ENCODE results near the gene GLTPD2. TPM values are rescaled to one million over a fixed set of nuclear protein-coding genes. Genes with fewer than 3 reads are reported as not detected.

GLTPD2 gene
- total RNA-seq, 1 experiment from 2014 or later: not detected

DNA sequence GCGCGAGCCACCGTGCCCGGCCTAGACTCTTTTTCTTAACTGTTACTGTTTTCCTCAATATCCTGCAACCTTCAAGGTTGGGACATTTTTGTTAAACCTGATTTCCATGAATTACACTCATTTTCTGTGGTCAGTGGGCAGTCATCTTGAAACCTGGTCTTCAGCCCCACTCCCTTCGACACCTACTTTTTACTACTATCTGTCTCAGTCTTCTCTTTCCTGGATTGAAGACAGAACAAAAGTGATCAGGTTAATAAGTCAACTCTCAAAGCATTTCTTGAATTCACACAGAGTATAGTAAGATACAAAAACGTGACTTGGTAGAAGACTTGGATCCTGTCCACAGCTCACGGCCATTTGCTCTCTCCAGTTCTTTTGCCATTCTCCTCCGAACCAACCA lies 50.5 kb downstream of the GLTPD2 start:
- intact Hi-C loops (cut with micrococcal nuclease; ENCODE audit: unreplicated experiment): no loop called here
- ChIA-PET POLR2A (no interaction called here), CTCF (no interaction called here)
- DNase-seq (ENCODE audit: low read depth, low spot score): no peak
- no peak overlapping the region for H3K4me3 ChIP-seq (ENCODE audit: low read depth in 2 of 2, low read length in 2 of 2)
- no peak for ATAC-seq
- H3K27me3 ChIP-seq (ENCODE audit: control insufficient read depth, insufficient read depth, low read length): no peaks in the 10 kb centered on the region
- TF ChIP-seq REST (IDR thresholded peaks at IDR 0.05; ENCODE audit: insufficient read depth in 1 of 2, low read depth in 2 of 2, low read length in 1 of 2) (no peak), POLR2AphosphoS5 (IDR thresholded peaks at IDR 0.05; ENCODE audit: low read depth, low read length) (no peak), TCF7L2 (IDR thresholded peaks at IDR 0.05; ENCODE audit: low read depth, low read length) (no peak), SIN3A (IDR thresholded peaks at IDR 0.05; ENCODE audit: borderline replicate concordance, insufficient read depth, low read depth, low read length) (no peak)
- TF ChIP-seq, protein P1, sequence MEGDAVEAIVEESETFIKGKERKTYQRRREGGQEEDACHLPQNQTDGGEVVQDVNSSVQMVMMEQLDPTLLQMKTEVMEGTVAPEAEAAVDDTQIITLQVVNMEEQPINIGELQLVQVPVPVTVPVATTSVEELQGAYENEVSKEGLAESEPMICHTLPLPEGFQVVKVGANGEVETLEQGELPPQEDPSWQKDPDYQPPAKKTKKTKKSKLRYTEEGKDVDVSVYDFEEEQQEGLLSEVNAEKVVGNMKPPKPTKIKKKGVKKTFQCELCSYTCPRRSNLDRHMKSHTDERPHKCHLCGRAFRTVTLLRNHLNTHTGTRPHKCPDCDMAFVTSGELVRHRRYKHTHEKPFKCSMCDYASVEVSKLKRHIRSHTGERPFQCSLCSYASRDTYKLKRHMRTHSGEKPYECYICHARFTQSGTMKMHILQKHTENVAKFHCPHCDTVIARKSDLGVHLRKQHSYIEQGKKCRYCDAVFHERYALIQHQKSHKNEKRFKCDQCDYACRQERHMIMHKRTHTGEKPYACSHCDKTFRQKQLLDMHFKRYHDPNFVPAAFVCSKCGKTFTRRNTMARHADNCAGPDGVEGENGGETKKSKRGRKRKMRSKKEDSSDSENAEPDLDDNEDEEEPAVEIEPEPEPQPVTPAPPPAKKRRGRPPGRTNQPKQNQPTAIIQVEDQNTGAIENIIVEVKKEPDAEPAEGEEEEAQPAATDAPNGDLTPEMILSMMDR (IDR thresholded peaks at IDR 0.05): no peak
- H3K9me3 ChIP-seq (ENCODE audit: control insufficient read depth, insufficient read depth, low read depth, low read length): no peaks in the 10 kb centered on the region
- H3K4me1 ChIP-seq (ENCODE audit: control insufficient read depth, insufficient read depth, low read length): peaks cover 15% of the 10 kb centered on the region
- no peaks in the 10 kb centered on the region for H3K36me3 ChIP-seq (ENCODE audit: control insufficient read depth, insufficient read depth, low read length)
- BruUV-seq (replicated peaks): no TSS peak
- in situ Hi-C loops (cut with HindIII; ENCODE audit: low pct_unique_long_range_greater_than_20kb, low sequenced_read_pairs): no loop called here
- no peak overlapping the region for H3K27ac ChIP-seq (ENCODE audit: low read length)

Other genes starting within 250 kb of the GLTPD2 start
- gene MYBBP1A, start 233.6 kb upstream of the GLTPD2 start, total RNA-seq (2021; ENCODE audit: unreplicated experiment): 95.6 TPM
- not detected for gene GGT6, start 228.4 kb upstream of the GLTPD2 start, total RNA-seq (2021; ENCODE audit: unreplicated experiment)
- gene SMTNL2, start 204.4 kb upstream of the GLTPD2 start, total RNA-seq (2021; ENCODE audit: unreplicated experiment): not detected
- gene ALOX15, start 147.3 kb upstream of the GLTPD2 start, total RNA-seq (2021; ENCODE audit: unreplicated experiment): not detected
- 84.1 TPM for gene PELP1, start 84.8 kb upstream of the GLTPD2 start, total RNA-seq (2021; ENCODE audit: unreplicated experiment)
- 39.2 TPM for gene ARRB2, start 78.3 kb upstream of the GLTPD2 start, total RNA-seq (2021; ENCODE audit: unreplicated experiment)
- 12.5 TPM for gene MED11, start 57.5 kb upstream of the GLTPD2 start, total RNA-seq (2021; ENCODE audit: unreplicated experiment)
- 0.28 TPM for gene ZMYND15, start 49.1 kb upstream of the GLTPD2 start, total RNA-seq (2021; ENCODE audit: unreplicated experiment)
- 5.3 TPM for gene CXCL16, start 49.0 kb upstream of the GLTPD2 start, total RNA-seq (2021; ENCODE audit: unreplicated experiment)
- not detected for gene TM4SF5, start 17.1 kb upstream of the GLTPD2 start, total RNA-seq (2021; ENCODE audit: unreplicated experiment)
- 0.49 TPM for gene VMO1, start 2.6 kb upstream of the GLTPD2 start, total RNA-seq (2021; ENCODE audit: unreplicated experiment)
- gene PSMB6, start 7.2 kb downstream of the GLTPD2 start, total RNA-seq (2021; ENCODE audit: unreplicated experiment): 156 TPM
- gene PLD2, start 18.2 kb downstream of the GLTPD2 start, total RNA-seq (2021; ENCODE audit: unreplicated experiment): 40.2 TPM
- gene MINK1, start 44.4 kb downstream of the GLTPD2 start, total RNA-seq (2021; ENCODE audit: unreplicated experiment): 78.2 TPM
- 2.4 TPM for gene C17orf107, start 110.6 kb downstream of the GLTPD2 start, total RNA-seq (2021; ENCODE audit: unreplicated experiment)
- 0.13 TPM for gene CHRNE, start 114.1 kb downstream of the GLTPD2 start, total RNA-seq (2021; ENCODE audit: unreplicated experiment)
- gene GP1BA, start 143.3 kb downstream of the GLTPD2 start, total RNA-seq (2021; ENCODE audit: unreplicated experiment): 0.15 TPM
- gene SLC25A11, start 151.1 kb downstream of the GLTPD2 start, total RNA-seq (2021; ENCODE audit: unreplicated experiment): 65.9 TPM
- gene RNF167, start 151.3 kb downstream of the GLTPD2 start, total RNA-seq (2021; ENCODE audit: unreplicated experiment): 95.8 TPM
- 1,074 TPM for gene PFN1, start 159.6 kb downstream of the GLTPD2 start, total RNA-seq (2021; ENCODE audit: unreplicated experiment)
- 23.4 TPM for gene ENO3, start 162.2 kb downstream of the GLTPD2 start, total RNA-seq (2021; ENCODE audit: unreplicated experiment)
- gene SPAG7, start 178.9 kb downstream of the GLTPD2 start, total RNA-seq (2021; ENCODE audit: unreplicated experiment): 43.4 TPM
- gene CAMTA2, start 198.7 kb downstream of the GLTPD2 start, total RNA-seq (2021; ENCODE audit: unreplicated experiment): 22.7 TPM
- gene INCA1, start 208.6 kb downstream of the GLTPD2 start, total RNA-seq (2021; ENCODE audit: unreplicated experiment): 1.7 TPM
- gene KIF1C, start 209.0 kb downstream of the GLTPD2 start, total RNA-seq (2021; ENCODE audit: unreplicated experiment): 117 TPM
- 0.54 TPM for gene SLC52A1, start 246.5 kb downstream of the GLTPD2 start, total RNA-seq (2021; ENCODE audit: unreplicated experiment)

All from Panc1 (cell line).